Measurements from ENCODE around the gene NECTIN3. TPM values are rescaled to one million over a fixed set of nuclear protein-coding genes. Genes with fewer than 3 reads are reported as not detected.

NECTIN3 gene
- total and polyA plus RNA-seq, 10 of the 15 experiments (the other 5 are each of a cell fraction or from before 2014, with no cell fraction given): 0.21 TPM; not detected in 9

GRCh38 chr3:111045564-111045963 lies 26.1 kb upstream of the NECTIN3 start (continued):
- TF ChIP-seq ZNF207 (IDR thresholded peaks at IDR 0.05; ENCODE audit: borderline replicate concordance): no peak
- TF ChIP-seq GATAD2B (conservative IDR thresholded peaks at IDR 0.05; ENCODE audit: low read depth): no peak
- no peak for TF ChIP-seq IRF4 (IDR thresholded peaks at IDR 0.05; ENCODE audit: low read depth, low read length)
- TF ChIP-seq MTA2 (IDR thresholded peaks at IDR 0.05; ENCODE audit: low read depth): no peak

- no peaks in the 10 kb centered on the region for H3K36me3 ChIP-seq (ENCODE audit: control insufficient read depth in 2 of 2, insufficient read depth in 2 of 2, low read length in 1 of 2)
- TF ChIP-seq ZBTB33 (IDR thresholded peaks at IDR 0.05): no peak
- no peak for TF ChIP-seq SIN3A (IDR thresholded peaks at IDR 0.05; ENCODE audit: low read depth, low read length)
- TF ChIP-seq RAD21 (IDR thresholded peaks at IDR 0.05; ENCODE audit: insufficient read depth, low read depth, low read length): no peak
- TF ChIP-seq CHD2 (IDR thresholded peaks at IDR 0.05; ENCODE audit: borderline replicate concordance, low read depth, low read length): no peak
- TF ChIP-seq CHD4 (IDR thresholded peaks at IDR 0.05): no peak
- no peak for TF ChIP-seq SMARCA5 (IDR thresholded peaks at IDR 0.05)
- TF ChIP-seq USF1 (IDR thresholded peaks at IDR 0.05; ENCODE audit: borderline replicate concordance, extremely low read length, insufficient read depth, low read depth, low read length): no peak
- H3K79me2 ChIP-seq (ENCODE audit: control insufficient read depth, insufficient read depth, low read length): no peaks in the 10 kb centered on the region
- intact Hi-C loops (cut with micrococcal nuclease; ENCODE audit: unreplicated experiment): no loop called here
- ChIA-PET SMC1A (ENCODE audit: uncharacterized antibody, unreplicated experiment) (no interaction called here), CTCF (no interaction called here), POLR2A (no interaction called here), RAD21 (ENCODE audit: unreplicated experiment) (no interaction called here)
- DNase-seq (ENCODE audit: low read depth, low spot score) (no peak), FAIRE-seq (no peak), ATAC-seq (no peak)
- no peaks in the 10 kb centered on the region for H3K9me3 ChIP-seq (replicated peaks; ENCODE audit: control insufficient read depth, insufficient read depth, low read length)
- H3K4me2 ChIP-seq (ENCODE audit: control insufficient read depth, insufficient read depth): no peak overlapping the region
- no peaks in the 10 kb centered on the region for H4K20me1 ChIP-seq (ENCODE audit: control insufficient read depth, insufficient read depth)
- no peaks in the 10 kb centered on the region for H3K27me3 ChIP-seq (replicated peaks in 1 of 2; ENCODE audit: control insufficient read depth in 2 of 2, insufficient read depth in 2 of 2, low read length in 1 of 2)
- H3K27ac ChIP-seq (ENCODE audit: control insufficient read depth, insufficient read depth): no peak overlapping the region
- in situ Hi-C loops (cut with MboI): no loop called here
- BruUV-seq (replicated peaks): no TSS peak
- no peak overlapping the region for H2AFZ ChIP-seq (ENCODE audit: control insufficient read depth, low read depth, low read length)
- H3K4me3 ChIP-seq: no peak overlapping the region
- H3K4me1 ChIP-seq (ENCODE audit: control insufficient read depth, insufficient read depth, low read length): no peaks in the 10 kb centered on the region
- H3K9ac ChIP-seq (ENCODE audit: control insufficient read depth, insufficient read depth, low read length): no peak overlapping the region
These were observed 24.6 kb upstream of the NECTIN3 start for GRCh38 chr3:111047042-111047441.

All from GM12878 (cell line).